BJ (cell line): ENCODE results near the gene CEP170B. TPM values are rescaled to one million over a fixed set of nuclear protein-coding genes. Genes with fewer than 3 reads are reported as not detected.

Source experiments
- CTCF ChIA-PET: fragments of 350-600 bp; formaldehyde crosslinking; extraction: SDS; loops from one replicate; lab custom pipeline; 2021; ENCODE audit warnings: antibody characterized with exemption, inconsistent platforms; lab: Yijun Ruan, JAX
- POLR2A ChIA-PET: fragments of 300-600 bp; sonication (Branson Sonifier 250); formaldehyde crosslinking; extraction: SDS; loops from one replicate; lab custom pipeline; 2021; ENCODE audit warnings: antibody characterized with exemption; lab: Charles Lee
- DNase-seq: peaks from one replicate; pipeline ENCODE4 v3.0.0-alpha.2; 2011; ENCODE audit warnings: low read depth
- H3K27me3 ChIP-seq: 2 replicates; pipeline ENCODE4 v1.6.0; 2011; ENCODE audit warnings: low read length; ENCODE audit not compliant: control insufficient read depth, insufficient read depth
- H3K36me3 ChIP-seq: 2 replicates; pipeline ENCODE4 v1.5.1; 2011; ENCODE audit warnings: low read length; ENCODE audit not compliant: control insufficient read depth, insufficient read depth
- H3K4me3 ChIP-seq: 2 replicates; pipeline ENCODE4 v1.5.1; 2011; ENCODE audit warnings: low read depth, mild to moderate bottlenecking, control low read depth, low read length
- CTCF ChIP-seq: IDR thresholded peaks from 2 replicates; pipeline ENCODE4 v1.5.1; 2011; ENCODE audit warnings: low read depth, mild to moderate bottlenecking, control low read depth, inconsistent platforms, low read length, moderate library complexity; ENCODE audit not compliant: insufficient read depth
- polyA plus RNA-seq: library from polyadenylated mRNA; depleted of rRNA; stranded (reverse); fragments of >200 nt; gene quantifications from 2 replicates; pipeline ENCODE4 v1.2.3, GENCODE V29; 2011

The CEP170B gene
- polyA plus RNA-seq, 1 experiment: 8.0 TPM

GRCh38 chr14:104871656-104872468 is 6.8 kb downstream of the CEP170B start:
- no peaks in the 10 kb centered on the region for H3K27me3 ChIP-seq
- no peak overlapping the region for H3K4me3 ChIP-seq
- POLR2A ChIA-PET: no interaction called here
- no peak for TF ChIP-seq CTCF
- DNase-seq: no peak
- peaks cover 8% of the 10 kb centered on the region for H3K36me3 ChIP-seq
- CTCF ChIA-PET: interaction anchor here (0.5 kb wide), 1 partner anchor 32 kb away, joined by 3 read pairs; no protein-coding TSS in a partner anchor

DNA sequence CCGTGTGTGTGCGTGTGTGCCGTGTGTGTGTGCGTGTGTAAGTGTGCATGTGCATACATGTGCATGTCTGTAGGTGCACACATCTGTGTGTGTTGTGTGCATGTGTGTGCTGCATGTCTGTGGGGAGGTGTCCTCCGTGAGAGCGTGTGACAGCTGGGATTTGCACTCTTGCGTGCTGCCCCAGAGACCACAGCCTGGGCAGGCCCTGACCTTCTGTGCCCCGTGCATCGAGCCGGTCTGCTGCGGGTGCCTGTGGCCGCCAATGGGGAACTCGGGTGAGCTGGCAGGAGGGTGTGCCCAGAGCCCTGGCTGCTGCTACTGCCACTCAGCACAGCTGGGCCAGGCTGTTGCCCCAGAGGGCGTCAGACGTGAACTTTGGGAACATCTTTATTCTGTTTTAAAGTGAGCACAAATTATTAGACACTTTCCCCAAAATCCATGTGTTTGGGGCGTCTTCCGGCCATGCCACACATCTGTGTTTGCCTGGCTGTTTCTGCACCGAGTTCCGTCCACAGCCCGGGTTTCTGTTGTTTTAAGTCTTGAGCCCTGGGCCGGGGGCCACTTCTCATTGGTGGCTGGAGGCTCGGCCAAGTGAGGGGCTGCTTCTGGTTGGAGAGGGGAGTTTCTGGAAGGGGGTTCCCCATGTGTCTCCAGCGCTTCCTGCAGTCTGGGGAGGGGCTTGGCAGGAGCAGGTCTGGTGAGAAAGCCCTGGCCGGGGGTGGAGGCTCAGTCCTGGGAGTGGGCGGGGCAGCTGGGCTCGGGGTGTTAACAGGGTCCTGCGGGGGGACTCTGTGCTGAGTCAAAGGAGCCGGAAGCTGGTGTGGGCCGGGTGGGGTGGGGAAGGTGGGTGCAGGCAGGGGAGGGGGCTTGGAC is 7.6 kb downstream of the CEP170B start:
- peaks cover 7% of the 10 kb centered on the region for H3K36me3 ChIP-seq
- CTCF ChIA-PET: interaction anchor here (1.1 kb wide), 1 partner anchor 23 kb away, joined by 3 read pairs; no protein-coding TSS in a partner anchor
- DNase-seq: no peak
- H3K27me3 ChIP-seq: no peaks in the 10 kb centered on the region
- POLR2A ChIA-PET: no interaction called here
- no peak overlapping the region for H3K4me3 ChIP-seq
- TF ChIP-seq CTCF: no peak

DNA sequence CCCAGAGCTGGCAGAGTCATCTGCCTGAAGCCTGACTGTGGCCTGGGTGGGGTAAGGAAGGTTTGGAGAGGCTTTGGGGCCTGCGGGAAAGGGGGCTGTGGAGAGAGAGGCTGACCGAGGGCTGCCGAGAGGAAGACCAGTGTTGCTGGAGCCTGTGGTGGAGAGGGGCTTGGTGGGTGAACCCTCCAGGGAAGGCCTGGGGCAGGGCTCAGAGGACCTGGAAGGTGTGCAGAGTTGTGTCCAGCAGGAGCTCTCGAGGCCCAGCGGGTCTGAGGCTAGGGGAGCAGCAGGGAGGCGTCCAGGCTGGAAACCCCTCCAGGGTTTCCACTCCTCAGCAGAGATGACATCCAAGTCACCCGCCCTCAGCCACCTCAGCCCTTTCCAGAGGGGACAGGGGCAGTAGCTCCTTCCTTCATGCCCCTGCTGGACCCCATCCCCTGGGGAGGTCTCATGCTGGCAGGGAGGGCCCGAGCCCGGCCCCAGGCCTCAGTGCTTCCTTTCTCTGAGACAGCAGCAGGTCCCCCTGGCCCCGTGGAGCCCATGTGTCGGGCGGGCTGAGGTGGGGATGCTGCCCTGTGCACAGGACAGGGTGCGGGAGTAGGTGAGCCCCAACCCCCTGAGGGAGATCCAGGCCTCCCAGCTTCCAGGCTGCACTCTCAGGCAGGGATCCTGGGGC is 8.4 kb downstream of the CEP170B start:
- peaks cover 14% of the 10 kb centered on the region for H3K36me3 ChIP-seq
- ChIA-PET POLR2A (no interaction called here), CTCF (interaction anchor here (1.1 kb wide), 1 partner anchor 22 kb away, joined by 3 read pairs; no protein-coding TSS in a partner anchor)
- DNase-seq: no peak
- TF ChIP-seq CTCF: no peak
- H3K27me3 ChIP-seq: no peaks in the 10 kb centered on the region
- H3K4me3 ChIP-seq: no peak overlapping the region

DNA sequence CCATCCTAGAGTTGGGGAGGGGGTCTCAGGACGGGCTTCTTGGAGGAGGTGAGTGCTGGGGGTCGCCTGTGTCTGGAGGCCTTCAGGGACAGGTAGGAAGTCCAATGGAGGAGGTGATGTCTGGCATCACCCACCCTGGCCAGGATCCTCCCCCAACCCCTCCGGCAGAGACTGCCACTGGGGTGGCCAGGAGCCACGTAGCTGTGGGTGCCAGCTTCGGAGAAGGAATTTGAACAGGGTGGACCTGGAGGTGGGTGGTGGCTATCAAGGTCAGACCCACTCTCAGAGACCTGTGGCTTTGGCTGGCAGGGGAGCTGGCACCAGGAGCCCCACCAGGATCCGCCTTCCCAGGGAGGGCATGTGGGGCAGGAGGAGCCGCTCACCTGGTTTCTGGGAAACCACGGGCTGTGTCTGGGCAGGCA is 9.1 kb downstream of the CEP170B start:
- ChIA-PET CTCF (no interaction called here), POLR2A (no interaction called here)
- no peak for DNase-seq

More for the DNA sequence above, 9.1 kb downstream of the CEP170B start:
- no peak overlapping the region for H3K4me3 ChIP-seq
- peaks cover 14% of the 10 kb centered on the region for H3K36me3 ChIP-seq
- TF ChIP-seq CTCF: no peak
- H3K27me3 ChIP-seq: no peaks in the 10 kb centered on the region
